ENCODE measurements around the gene CAMTA1.

The CAMTA1 gene

DNA sequence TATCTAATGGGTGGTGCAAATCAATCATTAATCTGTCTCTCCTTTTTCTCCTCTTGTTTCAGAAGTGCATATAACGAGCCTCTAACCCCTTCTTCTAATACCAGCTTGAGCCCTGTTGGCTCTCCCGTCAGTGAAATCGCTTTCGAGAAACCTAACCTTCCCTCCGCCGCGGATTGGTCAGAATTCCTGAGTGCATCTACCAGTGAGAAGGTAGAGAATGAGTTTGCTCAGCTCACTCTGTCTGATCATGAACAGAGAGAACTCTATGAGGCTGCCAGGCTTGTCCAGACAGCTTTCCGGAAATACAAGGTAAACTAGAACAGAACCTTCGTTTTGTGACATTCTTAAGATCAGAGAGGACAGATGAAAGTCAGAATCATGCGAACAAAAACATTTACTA is 960.5 kb downstream of the CAMTA1 start:
- no peak for DNase-seq

GRCh38 chr1:7747605-7748004 is 962.4 kb downstream of the CAMTA1 start:
- no peak for DNase-seq

DNA sequence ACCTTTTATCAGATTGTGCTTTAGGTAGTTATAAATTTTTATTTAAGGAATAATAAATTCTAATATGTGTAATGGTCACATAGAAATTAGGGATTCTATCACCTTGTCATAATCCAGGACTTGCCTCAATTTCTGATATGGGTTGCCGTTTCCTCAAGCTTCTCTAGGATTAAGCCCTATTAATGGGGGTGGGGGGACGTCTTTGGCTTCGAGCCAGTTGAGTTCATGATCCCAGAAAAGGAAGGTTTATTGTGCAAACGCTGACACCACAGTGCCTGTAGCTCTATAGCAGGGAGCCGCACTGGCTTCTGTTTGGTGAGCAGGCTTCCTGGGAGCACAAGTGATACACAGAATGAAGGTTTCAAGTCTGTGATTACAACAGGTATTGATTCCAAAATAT is 963.9 kb downstream of the CAMTA1 start:
- DNase-seq = no peak

GRCh38 chr1:7751174-7751573 is 965.9 kb downstream of the CAMTA1 start:
- no peak for DNase-seq

GRCh38 chr1:7752512-7753417 is 967.5 kb downstream of the CAMTA1 start:
- peak; percentile 48 for DNase-seq

DNA sequence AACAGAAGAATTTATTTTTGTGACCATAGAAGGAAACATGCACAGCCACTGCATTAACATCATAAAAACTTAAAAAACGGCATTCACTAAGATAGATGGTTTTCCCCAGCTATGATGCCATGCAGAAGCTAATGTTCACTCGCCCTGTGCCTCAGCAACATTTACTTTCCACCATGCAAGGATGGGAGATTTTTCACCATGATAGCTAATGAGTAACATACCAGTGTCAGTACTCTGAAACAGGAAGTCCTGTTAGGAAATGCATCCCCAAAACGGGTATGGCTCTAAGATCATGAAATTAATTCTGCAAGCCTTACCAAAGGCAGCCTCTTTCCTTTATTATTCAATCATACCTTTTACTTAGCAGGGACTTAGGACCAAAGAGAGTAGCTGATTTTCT is 968.4 kb downstream of the CAMTA1 start:
- no peak for DNase-seq

GRCh38 chr1:7754234-7754633 is 969.0 kb downstream of the CAMTA1 start:
- DNase-seq = no peak

DNA sequence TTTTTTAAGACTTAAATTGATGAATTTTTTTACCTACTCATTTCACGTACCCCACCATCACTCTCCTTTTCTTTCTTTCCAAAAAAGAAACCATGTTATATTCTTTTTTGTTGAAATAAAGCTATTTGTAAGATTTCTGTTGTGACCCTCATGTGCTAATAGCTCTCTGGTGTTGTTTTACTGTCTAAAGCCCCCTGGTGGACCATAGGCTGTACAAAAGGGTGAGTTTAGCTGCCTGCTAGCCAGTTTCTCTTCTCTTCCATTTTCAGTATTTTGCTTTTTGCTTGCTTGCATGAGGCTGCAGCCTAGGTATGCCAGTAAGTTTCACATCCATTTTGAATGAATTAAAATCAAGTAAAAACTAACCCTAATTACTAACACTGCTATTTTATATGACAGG is 970.2 kb downstream of the CAMTA1 start:
- no peak for DNase-seq

GRCh38 chr1:7760245-7760644 is 975.0 kb downstream of the CAMTA1 start:
- DNase-seq = no peak

- DNase-seq = no peak
These were observed 975.8 kb downstream of the CAMTA1 start for GRCh38 chr1:7761103-7761502.

DNA sequence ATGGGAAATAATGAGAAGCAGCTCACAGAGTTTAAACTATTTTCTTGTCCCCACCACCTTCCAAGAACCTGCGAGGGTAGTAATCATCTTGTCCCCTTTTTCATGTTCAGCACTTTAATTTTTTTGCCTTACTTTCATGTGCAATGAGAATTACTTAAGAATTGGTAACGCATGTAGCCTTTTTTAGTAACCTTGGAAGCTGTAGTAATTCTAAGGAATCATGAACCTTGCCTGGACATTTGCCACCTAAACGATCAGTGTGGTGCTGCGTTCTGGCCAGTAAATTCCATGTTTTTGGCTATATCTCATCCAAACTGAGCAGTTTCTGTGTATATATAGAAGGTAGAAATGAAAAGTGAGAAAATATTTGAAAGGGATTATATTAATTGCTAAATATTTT is 981.9 kb downstream of the CAMTA1 start:
- no peak for DNase-seq

DNA sequence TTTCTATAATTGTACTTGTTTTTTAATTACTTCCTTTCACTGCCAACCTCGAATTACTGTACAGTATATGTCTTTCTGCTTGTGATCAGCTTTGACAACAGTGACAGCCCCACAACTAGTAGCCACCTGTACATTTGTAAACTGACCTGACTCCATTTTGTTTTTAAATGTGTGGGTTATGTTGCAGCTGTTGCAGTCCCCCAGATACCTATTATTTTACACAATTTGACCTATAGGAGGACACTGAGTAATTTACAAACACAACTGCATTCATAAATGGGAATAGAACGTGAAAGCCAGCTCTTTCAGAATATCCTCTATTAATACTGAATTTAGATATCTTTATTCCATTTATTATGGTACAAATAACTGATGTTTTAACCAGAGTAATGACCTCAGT is 983.3 kb downstream of the CAMTA1 start:
- DNase-seq = no peak

GRCh38 chr1:7769673-7770412 is 984.6 kb downstream of the CAMTA1 start:
- DNase-seq = no peak

GRCh38 chr1:7770669-7770996 is 985.4 kb downstream of the CAMTA1 start:
- DNase-seq = no peak

DNA sequence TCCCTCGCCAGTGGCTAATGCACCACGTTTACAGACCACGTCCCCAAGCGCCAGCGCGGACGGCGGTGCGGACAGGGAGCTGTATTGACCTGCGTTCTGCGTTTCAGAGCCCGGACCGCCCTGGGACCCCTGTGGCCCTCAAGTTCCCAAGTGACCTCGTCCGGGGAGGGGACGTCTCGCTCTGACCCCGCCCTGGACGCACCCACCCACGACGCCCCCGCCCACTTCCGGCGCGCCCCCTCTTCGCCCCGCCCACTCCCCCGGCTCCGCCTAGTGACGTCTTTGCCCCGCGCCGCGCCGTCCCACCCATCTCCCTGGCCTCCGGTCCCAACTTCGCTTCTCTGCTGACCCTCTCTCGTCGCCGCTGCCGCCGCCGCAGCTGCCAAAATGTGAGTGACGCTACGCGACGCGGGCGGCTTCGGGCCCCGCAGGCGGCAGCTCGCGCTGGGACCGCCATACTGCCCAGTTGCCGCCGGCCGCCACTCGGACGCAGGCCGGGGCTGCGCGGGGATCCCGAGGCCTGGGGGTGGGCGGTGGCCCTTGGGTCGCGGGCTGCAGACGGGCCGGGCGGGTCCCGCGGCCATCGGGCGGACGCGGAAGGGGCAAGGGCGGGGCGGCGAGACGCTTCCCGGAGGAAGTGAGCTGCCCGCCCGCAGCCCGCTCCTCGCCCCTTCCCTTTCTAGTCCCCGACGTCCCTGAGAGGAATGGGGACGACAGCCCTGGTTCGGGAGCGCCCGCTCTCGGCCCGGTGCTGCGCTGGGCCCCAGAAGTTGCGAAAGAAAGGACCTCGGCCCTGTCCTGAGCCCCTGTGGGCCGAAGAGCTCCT is 986.0 kb downstream of the CAMTA1 start, which contains the start of gene VAMP3:
TSS of gene VAMP3 (plus strand) at position 300 of the 826 bp plus-strand sequence. CDS start at position 388, 88 bp downstream.
- peak; percentile 49 for DNase-seq

DNA sequence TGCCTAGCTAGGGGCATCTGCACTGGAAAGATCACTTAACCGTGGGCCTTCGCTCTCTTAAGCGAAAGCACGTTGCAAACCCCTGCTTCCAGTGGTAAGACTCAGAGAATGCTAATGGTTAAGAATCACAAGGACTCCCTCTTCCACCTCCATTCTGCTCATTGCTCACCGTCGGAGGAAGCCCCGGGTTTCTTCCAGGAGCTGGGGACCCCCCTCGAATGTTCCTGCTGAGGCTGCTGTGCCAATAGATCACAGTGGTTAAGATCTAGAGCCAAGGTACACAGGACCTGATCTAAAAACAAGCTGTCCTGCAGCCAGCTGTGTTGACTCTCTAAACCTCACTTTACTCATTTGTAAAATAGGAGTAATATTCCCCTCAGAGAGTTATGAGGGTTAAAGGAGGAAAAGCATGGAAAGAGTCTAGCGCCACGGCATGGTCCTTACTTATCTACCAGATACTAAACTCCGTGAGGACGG is 986.6 kb downstream of the CAMTA1 start:
- no peak for DNase-seq

- no peak for DNase-seq
These were observed 992.3 kb downstream of the CAMTA1 start for GRCh38 chr1:7777591-7777990.

DNA sequence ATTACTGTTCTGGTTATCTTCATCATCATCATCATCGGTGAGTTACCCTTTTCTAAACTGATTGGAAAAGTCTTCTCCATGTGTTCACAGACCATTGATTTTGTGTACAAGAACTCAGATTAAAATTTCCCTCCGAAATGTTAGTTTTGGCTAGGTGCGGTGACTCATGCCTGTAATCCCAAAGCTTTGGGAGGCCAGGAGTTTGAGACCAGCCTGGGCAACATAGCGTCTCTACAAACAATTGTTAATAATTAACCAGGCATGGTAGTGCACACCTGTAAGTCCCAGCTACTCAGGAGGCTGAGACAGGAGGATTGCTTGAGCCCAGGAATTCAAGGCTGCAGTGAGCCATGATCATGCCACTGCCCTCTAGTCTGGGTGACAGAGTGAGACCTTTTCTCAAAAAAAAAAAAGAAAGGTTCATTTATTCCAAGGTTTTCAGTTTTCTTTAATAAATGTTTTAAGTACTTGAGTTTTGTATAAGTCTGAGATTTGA is 992.9 kb downstream of the CAMTA1 start:
- no peak for DNase-seq

DNA sequence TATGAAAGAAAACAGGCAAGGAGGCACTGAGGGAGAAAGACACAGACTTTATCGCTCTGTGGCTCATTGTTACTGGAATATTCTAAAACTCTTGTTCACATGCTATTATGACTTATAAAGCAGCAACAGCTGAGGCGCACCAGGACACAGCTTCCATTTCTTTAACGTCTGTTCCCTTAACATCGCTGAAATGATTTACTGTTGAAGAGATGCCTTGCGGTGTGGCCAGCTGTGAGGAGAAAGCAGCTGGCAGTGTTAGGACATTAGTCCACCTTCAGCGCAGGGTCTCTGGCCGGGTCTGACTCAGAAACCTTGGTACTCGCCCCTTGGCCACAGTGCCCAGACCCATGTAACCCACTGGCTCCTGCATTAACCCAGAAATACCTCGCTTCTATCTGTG is 995.7 kb downstream of the CAMTA1 start:
- no peak for DNase-seq

DNA sequence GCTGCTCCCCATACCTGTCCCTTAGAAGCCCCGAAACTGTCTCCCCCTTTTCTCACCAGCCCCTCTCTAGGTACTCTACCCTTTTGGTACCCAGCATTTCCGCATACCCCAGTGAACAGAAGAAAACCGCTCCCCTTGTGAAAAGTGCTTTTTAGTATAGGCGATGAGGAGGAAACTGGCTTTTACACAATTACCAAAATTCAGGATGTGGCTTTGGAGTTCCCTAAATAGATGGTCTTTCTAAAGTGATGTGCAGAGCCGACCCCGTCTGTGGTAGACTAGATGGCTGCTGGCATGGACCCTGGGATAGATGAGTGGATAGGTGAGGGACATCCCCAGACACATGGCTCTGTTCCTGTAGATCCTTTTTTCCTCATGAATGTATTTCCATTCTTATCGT is 996.2 kb downstream of the CAMTA1 start:
- no peak for DNase-seq

GRCh38 chr1:7781923-7782495 is 996.8 kb downstream of the CAMTA1 start:
- DNase-seq = no peak

GRCh38 chr1:7783178-7783711 is 998.0 kb downstream of the CAMTA1 start:
- DNase-seq = peak; percentile 40

Measured in NCI-H526 treated with DMSO at 0.1 percent for 48 hours (cell line).